ENCODE measurements around the gene SIM2. TPM values are rescaled to one million over a fixed set of nuclear protein-coding genes. Genes with fewer than 3 reads are reported as not detected.

Gene SIM2
- total and polyA plus RNA-seq, 7 experiments from 2014 or later: 0.12 TPM; not detected in 6

- H3K27me3 Mint-ChIP-seq: peaks cover 65 to 85% (median 67%) of the 10 kb centered on the region in 5 donors
- H3K27me3 ChIP-seq (ENCODE audit: control insufficient read depth in 2 of 2, insufficient read depth in 2 of 2, low read length in 2 of 2): peaks cover 0 to 50% of the 10 kb centered on the region in 2 donors
- H3K4me3 Mint-ChIP-seq: no peak overlapping the region
- H3K27ac ChIP-seq (ENCODE audit: low read depth, low read length): no peak overlapping the region
- no peaks in the 10 kb centered on the region for H3K36me3 ChIP-seq (ENCODE audit: control insufficient read depth in 2 of 3, insufficient read depth in 3 of 3, low read length in 3 of 3)
- H3K4me1 Mint-ChIP-seq: peaks cover 0 to 34% (median 24%) of the 10 kb centered on the region in 7 donors
- ATAC-seq (no peak), DNase-seq (no peak)
- ChIA-PET POLR2A (no interaction called here), CTCF (no interaction called here)
- peaks cover 0 to 8% (median 0%) of the 10 kb centered on the region in 5 donors for H3K36me3 Mint-ChIP-seq
- H3K9me3 Mint-ChIP-seq: peaks cover 0 to 27% (median 0%) of the 10 kb centered on the region in 11 donors
- peak overlapping the region in 2 of 9 donors; percentile 18 for H3K27ac Mint-ChIP-seq
- H3K4me3 ChIP-seq (ENCODE audit: low read length): no peak overlapping the region
- peaks cover 0 to 7% of the 10 kb centered on the region in 2 donors for H3K4me1 ChIP-seq (ENCODE audit: control insufficient read depth in 2 of 2, insufficient read depth in 2 of 2, low read length in 2 of 2)
- intact Hi-C loops (cut with micrococcal nuclease): loop anchor here in 1 of 2 donors (5.0 kb wide), 1 partner anchor 107 kb away; no protein-coding TSS in a partner anchor
- H3K9me3 ChIP-seq (ENCODE audit: control insufficient read depth in 2 of 3, low read length in 3 of 3): no peaks in the 10 kb centered on the region
Measured at GRCh38 chr21:36694593-36695282, 4.2 kb upstream of the SIM2 start.

DNA sequence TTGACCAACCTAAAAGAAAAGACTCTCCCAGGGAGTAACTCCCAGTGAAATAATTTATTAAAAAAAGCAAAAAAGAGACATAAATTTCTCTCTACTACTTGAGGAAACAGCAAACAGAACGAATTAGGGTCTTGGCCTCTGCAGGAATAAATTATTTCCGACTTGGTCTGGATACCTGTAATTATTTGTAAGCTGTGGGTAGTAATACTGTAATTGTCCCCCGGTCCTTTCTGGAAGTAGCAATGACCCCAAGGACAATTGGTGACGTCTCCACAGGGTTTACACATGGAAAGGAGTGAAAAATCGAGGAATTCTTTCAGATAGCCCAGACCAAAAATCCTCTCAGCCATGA is 3.7 kb upstream of the SIM2 start:
- ChIA-PET POLR2A (no interaction called here), CTCF (no interaction called here)
- peak overlapping the region in 1 of 9 donors; percentile 56 for H3K27ac Mint-ChIP-seq
- Histone ChIP-seq H3K27ac (ENCODE audit: low read depth, low read length) (no peak overlapping the region), H3K36me3 (ENCODE audit: control insufficient read depth in 2 of 3, insufficient read depth in 3 of 3, low read length in 3 of 3) (no peaks in the 10 kb centered on the region), H3K4me3 (ENCODE audit: low read length) (no peak overlapping the region), H3K9me3 (ENCODE audit: control insufficient read depth in 2 of 3, low read length in 3 of 3) (no peaks in the 10 kb centered on the region), H3K27me3 (ENCODE audit: control insufficient read depth in 2 of 2, insufficient read depth in 2 of 2, low read length in 2 of 2) (peaks cover 0 to 56% of the 10 kb centered on the region in 2 donors), H3K4me1 (ENCODE audit: control insufficient read depth in 2 of 2, insufficient read depth in 2 of 2, low read length in 2 of 2) (peaks cover 0 to 7% of the 10 kb centered on the region in 2 donors)
- peaks cover 2 to 39% (median 28%) of the 10 kb centered on the region in 7 donors for H3K4me1 Mint-ChIP-seq
- DNase-seq: no peak
- no peak overlapping the region for H3K4me3 Mint-ChIP-seq
- H3K27me3 Mint-ChIP-seq: peaks cover 64 to 84% (median 65%) of the 10 kb centered on the region in 5 donors
- peaks cover 0 to 8% (median 0%) of the 10 kb centered on the region in 5 donors for H3K36me3 Mint-ChIP-seq
- ATAC-seq: no peak
- peaks cover 0 to 25% (median 0%) of the 10 kb centered on the region in 11 donors for H3K9me3 Mint-ChIP-seq
- intact Hi-C loops (cut with micrococcal nuclease): no loop called here

DNA sequence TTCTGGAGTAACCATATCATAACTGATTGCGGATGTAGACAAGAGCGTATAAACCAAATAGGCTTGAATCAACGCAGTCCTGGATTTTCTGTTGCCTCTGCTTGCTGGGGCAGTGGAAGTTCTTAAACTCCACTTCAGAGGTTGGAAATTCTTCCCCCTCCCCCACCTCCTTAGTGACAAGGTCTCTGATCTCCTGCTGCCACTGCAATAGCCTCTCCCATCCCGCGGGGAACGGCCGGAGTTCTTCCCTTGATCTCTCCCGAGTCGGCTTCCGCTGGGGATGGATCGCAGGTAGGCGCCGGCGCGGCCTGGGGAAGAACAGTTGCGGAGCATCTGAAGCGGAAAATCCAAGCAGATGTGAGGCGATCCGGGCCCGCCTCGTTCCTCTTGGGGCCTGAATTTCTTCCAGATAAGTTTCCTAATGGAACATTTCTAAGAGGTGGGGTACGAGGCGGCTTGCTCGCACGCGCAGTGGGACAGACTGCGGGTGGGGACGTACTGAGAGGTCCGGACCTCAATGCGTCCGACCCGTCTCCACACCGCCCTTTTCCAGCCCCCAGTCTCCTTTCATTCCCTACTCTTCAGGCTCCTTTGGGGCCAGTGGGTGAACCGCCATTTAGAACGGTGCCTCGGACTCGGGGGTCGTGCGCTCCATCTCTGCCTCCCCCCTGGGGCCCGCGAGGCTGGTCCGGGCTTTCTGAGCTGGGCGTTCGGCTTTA is 3.1 kb upstream of the SIM2 start:
- POLR2A ChIA-PET: interaction anchor here (0.8 kb wide), 1 partner anchor 10 kb away, joined by 3 read pairs; no protein-coding TSS in a partner anchor
- H3K36me3 ChIP-seq (ENCODE audit: control insufficient read depth in 2 of 3, insufficient read depth in 3 of 3, low read length in 3 of 3): no peaks in the 10 kb centered on the region
- Mint-ChIP-seq H3K4me1 (peaks cover 7 to 45% (median 33%) of the 10 kb centered on the region in 7 donors), H3K4me3 (peak overlapping the region in 3 of 10 donors; percentile 13 to 81 (median 19)), H3K36me3 (peaks cover 0 to 10% (median 0%) of the 10 kb centered on the region in 5 donors), H3K27me3 (peaks cover 63 to 84% (median 65%) of the 10 kb centered on the region in 5 donors), H3K9me3 (peaks cover 0 to 20% (median 0%) of the 10 kb centered on the region in 11 donors), H3K27ac (peak overlapping the region in 1 of 9 donors; percentile 56)
- H3K4me3 ChIP-seq (ENCODE audit: low read length): no peak overlapping the region
- peaks cover 0 to 7% of the 10 kb centered on the region in 2 donors for H3K4me1 ChIP-seq (ENCODE audit: control insufficient read depth in 2 of 2, insufficient read depth in 2 of 2, low read length in 2 of 2)
- intact Hi-C loops (cut with micrococcal nuclease): no loop called here
- no peak for DNase-seq
- H3K27ac ChIP-seq (ENCODE audit: low read depth, low read length): no peak overlapping the region
- no peak for ATAC-seq
- no peaks in the 10 kb centered on the region for H3K9me3 ChIP-seq (ENCODE audit: control insufficient read depth in 2 of 3, low read length in 3 of 3)
- H3K27me3 ChIP-seq (ENCODE audit: control insufficient read depth in 2 of 2, insufficient read depth in 2 of 2, low read length in 2 of 2): peaks cover 0 to 59% of the 10 kb centered on the region in 2 donors
- CTCF ChIA-PET: no interaction called here

GRCh38 chr21:36696390-36697059 is 2.4 kb upstream of the SIM2 start:
- H3K4me1 Mint-ChIP-seq: peaks cover 8 to 45% (median 34%) of the 10 kb centered on the region in 7 donors
- H3K9me3 Mint-ChIP-seq: peaks cover 0 to 18% (median 0%) of the 10 kb centered on the region in 11 donors
- peaks cover 0 to 64% of the 10 kb centered on the region in 2 donors for H3K27me3 ChIP-seq (ENCODE audit: control insufficient read depth in 2 of 2, insufficient read depth in 2 of 2, low read length in 2 of 2)
- peaks cover 58 to 81% (median 63%) of the 10 kb centered on the region in 5 donors for H3K27me3 Mint-ChIP-seq
- peaks cover 0 to 10% (median 0%) of the 10 kb centered on the region in 5 donors for H3K36me3 Mint-ChIP-seq
- H3K27ac ChIP-seq (ENCODE audit: low read depth, low read length): no peak overlapping the region
- peak overlapping the region in 1 of 9 donors; percentile 52 for H3K27ac Mint-ChIP-seq
- ChIA-PET CTCF (no interaction called here), POLR2A (interaction anchor here (0.8 kb wide), 1 partner anchor 9 kb away, joined by 3 read pairs; no protein-coding TSS in a partner anchor)
- no peaks in the 10 kb centered on the region for H3K36me3 ChIP-seq (ENCODE audit: control insufficient read depth in 2 of 3, insufficient read depth in 3 of 3, low read length in 3 of 3)
- DNase-seq (peak in 1 of 9 donors; percentile 24), ATAC-seq (no peak)
- H3K4me3 Mint-ChIP-seq: peak overlapping the region in 6 of 10 donors; percentile 25 to 81 (median 33)
- intact Hi-C loops (cut with micrococcal nuclease): no loop called here
- no peaks in the 10 kb centered on the region for H3K9me3 ChIP-seq (ENCODE audit: control insufficient read depth in 2 of 3, low read length in 3 of 3)
- no peak overlapping the region for H3K4me3 ChIP-seq (ENCODE audit: low read length)
- H3K4me1 ChIP-seq (ENCODE audit: control insufficient read depth in 2 of 2, insufficient read depth in 2 of 2, low read length in 2 of 2): peaks cover 0 to 7% of the 10 kb centered on the region in 2 donors

GRCh38 chr21:36697060-36697850 is 1.7 kb upstream of the SIM2 start:
- Histone ChIP-seq H3K27me3 (ENCODE audit: control insufficient read depth in 2 of 2, insufficient read depth in 2 of 2, low read length in 2 of 2) (peaks cover 0 to 65% of the 10 kb centered on the region in 2 donors), H3K36me3 (ENCODE audit: control insufficient read depth in 2 of 3, insufficient read depth in 3 of 3, low read length in 3 of 3) (no peaks in the 10 kb centered on the region), H3K4me1 (ENCODE audit: control insufficient read depth in 2 of 2, insufficient read depth in 2 of 2, low read length in 2 of 2) (peaks cover 0 to 7% of the 10 kb centered on the region in 2 donors), H3K4me3 (ENCODE audit: low read length) (no peak overlapping the region), H3K27ac (ENCODE audit: low read depth, low read length) (no peak overlapping the region), H3K9me3 (ENCODE audit: control insufficient read depth in 2 of 3, low read length in 3 of 3) (no peaks in the 10 kb centered on the region)
- H3K27ac Mint-ChIP-seq: peak overlapping the region in 1 of 9 donors; percentile 52
- peaks cover 0 to 10% (median 0%) of the 10 kb centered on the region in 5 donors for H3K36me3 Mint-ChIP-seq
- peaks cover 12 to 42% (median 31%) of the 10 kb centered on the region in 7 donors for H3K4me1 Mint-ChIP-seq
- CTCF ChIA-PET: no interaction called here
- peak in 1 of 9 donors; percentile 22 for DNase-seq
- no peak for ATAC-seq
- POLR2A ChIA-PET: no interaction called here
- peak overlapping the region in 7 of 10 donors; percentile 25 to 81 (median 33) for H3K4me3 Mint-ChIP-seq
- H3K27me3 Mint-ChIP-seq: peaks cover 56 to 81% (median 63%) of the 10 kb centered on the region in 5 donors
- H3K9me3 Mint-ChIP-seq: peaks cover 0 to 11% (median 0%) of the 10 kb centered on the region in 11 donors
- intact Hi-C loops (cut with micrococcal nuclease): no loop called here
